ENCODE results near the gene ABCG2. TPM values are rescaled to one million over a fixed set of nuclear protein-coding genes. Genes with fewer than 3 reads are reported as not detected.
A peak's percentile ranks its signal among the peaks of the same experiment; 100 is the strongest.
"Not testable (repeated sequence)": the region's sequence is repeated elsewhere in the genome, so short reads cannot be mapped to it uniquely, and the experiment has no call there.

The ABCG2 gene
- total RNA-seq, 1 donor from 2014 or later, result 21.5 TPM

DNA sequence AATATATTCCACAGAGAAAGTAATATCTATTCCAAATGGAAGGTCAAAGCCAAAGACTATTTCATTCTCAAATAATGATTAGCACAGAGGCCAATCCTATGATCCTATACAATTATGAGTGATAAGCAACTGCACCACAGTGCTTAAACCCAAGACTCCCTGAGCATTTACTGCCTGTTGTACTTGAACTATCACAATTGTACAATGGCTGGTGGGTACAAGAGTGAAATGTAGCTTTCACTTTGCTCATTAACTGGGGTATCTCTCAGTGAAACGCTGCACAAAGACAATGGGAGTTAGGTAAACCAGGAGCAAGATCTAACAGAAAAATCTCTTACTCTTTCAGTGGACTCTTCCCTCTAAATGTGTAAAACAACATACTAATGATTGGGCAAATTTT is 24.3 kb downstream of the ABCG2 start:
- Mint-ChIP-seq H3K36me3 (peaks cover 6% of the 10 kb centered on the region), H3K4me1 (ENCODE audit: unreplicated experiment) (peaks cover 5% of the 10 kb centered on the region), H3K4me3 (no peak overlapping the region), H3K27ac (no peak overlapping the region), H3K9me3 (peaks cover 6% of the 10 kb centered on the region), H3K27me3 (no peaks in the 10 kb centered on the region)
- DNase-seq (ENCODE audit: extremely low spot score, unreplicated experiment), result no peak
- TF ChIP-seq CTCF (conservative IDR thresholded peaks at IDR 0.05), result no peak

GRCh38 chr4:88130544-88131305 is 27.7 kb downstream of the ABCG2 start:
- no peaks in the 10 kb centered on the region for H3K27me3 Mint-ChIP-seq
- no peak overlapping the region for H3K4me3 Mint-ChIP-seq
- H3K4me1 Mint-ChIP-seq (ENCODE audit: unreplicated experiment), result no peaks in the 10 kb centered on the region
- no peak overlapping the region for H3K27ac Mint-ChIP-seq
- DNase-seq (ENCODE audit: extremely low spot score, unreplicated experiment), result no peak
- TF ChIP-seq CTCF (conservative IDR thresholded peaks at IDR 0.05), result peak; percentile 11
- H3K9me3 Mint-ChIP-seq, result peaks cover 8% of the 10 kb centered on the region
- H3K36me3 Mint-ChIP-seq, result peaks cover 6% of the 10 kb centered on the region

- no peaks in the 10 kb centered on the region for H3K27me3 Mint-ChIP-seq
- no peak for DNase-seq (ENCODE audit: extremely low spot score, unreplicated experiment)
- peaks cover 10% of the 10 kb centered on the region for H3K9me3 Mint-ChIP-seq
- no peak overlapping the region for H3K27ac Mint-ChIP-seq
- no peaks in the 10 kb centered on the region for H3K4me1 Mint-ChIP-seq (ENCODE audit: unreplicated experiment)
- peaks cover 6% of the 10 kb centered on the region for H3K36me3 Mint-ChIP-seq
- no peak for TF ChIP-seq CTCF (conservative IDR thresholded peaks at IDR 0.05)
- H3K4me3 Mint-ChIP-seq, result no peak overlapping the region
Measured at GRCh38 chr4:88130003-88130402, 28.4 kb downstream of the ABCG2 start.

- not testable (repeated sequence) for H3K4me1 Mint-ChIP-seq (ENCODE audit: unreplicated experiment); H3K4me3 Mint-ChIP-seq; DNase-seq (ENCODE audit: extremely low spot score, unreplicated experiment); H3K27ac Mint-ChIP-seq; H3K27me3 Mint-ChIP-seq
- H3K36me3 Mint-ChIP-seq, result peaks cover 11% of the 10 kb centered on the region
- peaks cover 22% of the 10 kb centered on the region for H3K9me3 Mint-ChIP-seq
Measured at GRCh38 chr4:88122260-88122659, 36.2 kb downstream of the ABCG2 start.

DNA sequence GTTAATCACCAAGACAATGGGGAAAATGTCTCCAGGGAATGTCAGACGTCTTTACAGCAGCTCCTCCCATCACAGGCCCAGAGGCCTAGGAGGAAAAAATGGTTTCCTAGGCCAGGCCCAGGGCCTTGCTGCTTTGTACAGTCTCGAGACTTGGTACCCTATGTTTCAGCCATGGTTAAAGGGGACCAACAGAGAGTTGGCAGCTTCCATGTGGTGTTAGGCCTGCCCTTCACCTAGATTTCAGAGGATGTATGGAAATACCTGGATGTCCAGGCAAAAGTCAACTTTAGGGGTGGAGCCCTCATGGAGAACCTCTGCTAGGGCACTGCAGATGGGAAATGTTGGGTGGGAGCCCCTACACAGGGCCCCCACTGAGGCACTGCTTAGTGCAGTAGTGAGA is 38.5 kb downstream of the ABCG2 start:
- DNase-seq (ENCODE audit: extremely low spot score, unreplicated experiment), result no peak
- H3K9me3 Mint-ChIP-seq, result peaks cover 18% of the 10 kb centered on the region
- H3K4me3 Mint-ChIP-seq, result no peak overlapping the region
- no peaks in the 10 kb centered on the region for H3K27me3 Mint-ChIP-seq
- no peaks in the 10 kb centered on the region for H3K4me1 Mint-ChIP-seq (ENCODE audit: unreplicated experiment)
- H3K36me3 Mint-ChIP-seq, result peaks cover 11% of the 10 kb centered on the region
- no peak for TF ChIP-seq CTCF (conservative IDR thresholded peaks at IDR 0.05)
- no peak overlapping the region for H3K27ac Mint-ChIP-seq

- DNase-seq (ENCODE audit: extremely low spot score, unreplicated experiment), result no peak
- H3K27ac Mint-ChIP-seq, result no peak overlapping the region
- H3K4me3 Mint-ChIP-seq, result no peak overlapping the region
- peaks cover 8% of the 10 kb centered on the region for H3K36me3 Mint-ChIP-seq
- H3K4me1 Mint-ChIP-seq (ENCODE audit: unreplicated experiment), result no peaks in the 10 kb centered on the region
- H3K27me3 Mint-ChIP-seq, result no peaks in the 10 kb centered on the region
- H3K9me3 Mint-ChIP-seq, result peaks cover 17% of the 10 kb centered on the region
- no peak for TF ChIP-seq CTCF (conservative IDR thresholded peaks at IDR 0.05)
Measured at GRCh38 chr4:88115587-88115986, 42.9 kb downstream of the ABCG2 start.

Data from type B pancreatic cell (in vitro differentiated cells).